SK-N-SH (cell line): ENCODE results near the gene GPX2.

Source experiments
- GABPA ChIP-seq: IDR thresholded peaks from 2 replicates; pipeline ENCODE4 v1.4.0; 2012; ENCODE audit warnings: low read depth, mild to moderate bottlenecking
- JUND ChIP-seq: IDR thresholded peaks from 2 replicates; pipeline ENCODE4 v1.4.0; 2012
- NFIC ChIP-seq: IDR thresholded peaks from 2 replicates; pipeline ENCODE4 v1.4.0; 2012; ENCODE audit warnings: borderline replicate concordance
- POLR2AphosphoS5 ChIP-seq: IDR thresholded peaks from 2 replicates; pipeline ENCODE4 v1.6.1; 2012; ENCODE audit warnings: low read depth, low read length
- RCOR1 ChIP-seq: fragments of 150-350 bp; IDR thresholded peaks from 2 replicates; pipeline ENCODE4 v1.6.1; 2017; ENCODE audit warnings: antibody characterized with exemption, low read length
- RFX5 ChIP-seq: IDR thresholded peaks from 2 replicates; pipeline ENCODE4 v1.6.1; 2012; ENCODE audit warnings: mild to moderate bottlenecking, improper control_type of control experiment, low read length
- SIN3A ChIP-seq: IDR thresholded peaks from 2 replicates; pipeline ENCODE4 v1.6.1; 2012; ENCODE audit warnings: low read depth, mild to moderate bottlenecking, low read length, moderate library complexity, borderline replicate concordance
- TEAD4 ChIP-seq: IDR thresholded peaks from 2 replicates; pipeline ENCODE4 v1.4.0; 2012; ENCODE audit warnings: mild to moderate bottlenecking, borderline replicate concordance; ENCODE audit not compliant: insufficient read depth
- TF ChIP-seq, protein P1 (sequence below): fragments of 200-600 bp; sonication (generic); IDR thresholded peaks from 2 replicates; pipeline ENCODE4 v1.6.1; 2017; ENCODE audit warnings: antibody characterized with exemption, mild to moderate bottlenecking, moderate library complexity
- TF ChIP-seq, protein P2 (sequence below): IDR thresholded peaks from 2 replicates; pipeline ENCODE4 v1.4.0; 2012; ENCODE audit warnings: low read depth

DNA sequence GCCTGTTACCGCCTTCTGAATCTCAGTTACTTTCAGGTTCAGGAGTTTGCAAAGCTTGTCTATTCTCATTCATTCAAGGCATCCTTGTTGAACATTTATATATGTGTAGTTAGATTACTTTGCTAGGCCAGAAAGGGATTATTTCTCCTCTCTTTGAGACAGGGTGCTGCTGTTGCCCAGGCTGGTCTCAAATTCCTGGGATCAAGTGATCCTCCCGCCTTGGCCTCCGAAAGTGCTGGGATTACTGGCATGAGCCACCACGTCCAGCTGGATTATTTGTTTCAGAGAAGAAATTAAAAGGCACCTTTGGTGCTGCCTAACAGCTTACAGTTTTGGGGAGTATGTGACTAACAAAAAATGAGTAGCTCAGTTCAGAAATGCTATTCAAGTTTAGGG, 27.5 kb downstream of the GPX2 start:
- TF ChIP-seq, protein P1, sequence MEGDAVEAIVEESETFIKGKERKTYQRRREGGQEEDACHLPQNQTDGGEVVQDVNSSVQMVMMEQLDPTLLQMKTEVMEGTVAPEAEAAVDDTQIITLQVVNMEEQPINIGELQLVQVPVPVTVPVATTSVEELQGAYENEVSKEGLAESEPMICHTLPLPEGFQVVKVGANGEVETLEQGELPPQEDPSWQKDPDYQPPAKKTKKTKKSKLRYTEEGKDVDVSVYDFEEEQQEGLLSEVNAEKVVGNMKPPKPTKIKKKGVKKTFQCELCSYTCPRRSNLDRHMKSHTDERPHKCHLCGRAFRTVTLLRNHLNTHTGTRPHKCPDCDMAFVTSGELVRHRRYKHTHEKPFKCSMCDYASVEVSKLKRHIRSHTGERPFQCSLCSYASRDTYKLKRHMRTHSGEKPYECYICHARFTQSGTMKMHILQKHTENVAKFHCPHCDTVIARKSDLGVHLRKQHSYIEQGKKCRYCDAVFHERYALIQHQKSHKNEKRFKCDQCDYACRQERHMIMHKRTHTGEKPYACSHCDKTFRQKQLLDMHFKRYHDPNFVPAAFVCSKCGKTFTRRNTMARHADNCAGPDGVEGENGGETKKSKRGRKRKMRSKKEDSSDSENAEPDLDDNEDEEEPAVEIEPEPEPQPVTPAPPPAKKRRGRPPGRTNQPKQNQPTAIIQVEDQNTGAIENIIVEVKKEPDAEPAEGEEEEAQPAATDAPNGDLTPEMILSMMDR: no peak
- no peak for TF ChIP-seq RFX5
- TF ChIP-seq GABPA: no peak
- no peak for TF ChIP-seq POLR2AphosphoS5
- no peak for TF ChIP-seq TEAD4
- no peak for TF ChIP-seq RCOR1
- TF ChIP-seq JUND: no peak
- TF ChIP-seq SIN3A: no peak
- no peak for TF ChIP-seq NFIC
- TF ChIP-seq, protein P2, sequence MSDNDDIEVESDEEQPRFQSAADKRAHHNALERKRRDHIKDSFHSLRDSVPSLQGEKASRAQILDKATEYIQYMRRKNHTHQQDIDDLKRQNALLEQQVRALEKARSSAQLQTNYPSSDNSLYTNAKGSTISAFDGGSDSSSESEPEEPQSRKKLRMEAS: no peak
